ENCODE data around the gene LACC1.
A peak's percentile ranks its signal among the peaks of the same experiment; 100 is the strongest.

Gene LACC1

GRCh38 chr13:43908156-43909126 is 28.7 kb downstream of the LACC1 start:
- TF ChIP-seq YY1 (IDR thresholded peaks at IDR 0.05; ENCODE audit: low read depth), result no peak
- peak; percentile 36 for TF ChIP-seq RAD21 (IDR thresholded peaks at IDR 0.05; ENCODE audit: low read depth)
- TF ChIP-seq TEAD4 (IDR thresholded peaks at IDR 0.05), result no peak
- TF ChIP-seq TCF12 (IDR thresholded peaks at IDR 0.05; ENCODE audit: low read depth), result no peak
- no peak for TF ChIP-seq CEBPB (IDR thresholded peaks at IDR 0.05)

- no peak for TF ChIP-seq MAX (IDR thresholded peaks at IDR 0.05)
- no peak for TF ChIP-seq YY1 (IDR thresholded peaks at IDR 0.05; ENCODE audit: low read depth)
- no peak for TF ChIP-seq REST (IDR thresholded peaks at IDR 0.05; ENCODE audit: low read depth)
- no peak for TF ChIP-seq CEBPB (IDR thresholded peaks at IDR 0.05)
- no peak for TF ChIP-seq FOXM1 (IDR thresholded peaks at IDR 0.05; ENCODE audit: borderline replicate concordance, low read depth)
- no peak for TF ChIP-seq TEAD4 (IDR thresholded peaks at IDR 0.05)
- TF ChIP-seq NFIC (IDR thresholded peaks at IDR 0.05), result no peak
- TF ChIP-seq TCF12 (IDR thresholded peaks at IDR 0.05; ENCODE audit: low read depth), result no peak
- TF ChIP-seq CREB1 (IDR thresholded peaks at IDR 0.05; ENCODE audit: low read depth), result no peak
- no peak for TF ChIP-seq ZBTB7A (IDR thresholded peaks at IDR 0.05; ENCODE audit: low read depth)
- TF ChIP-seq EGR1 (IDR thresholded peaks at IDR 0.05), result no peak
- TF ChIP-seq RAD21 (IDR thresholded peaks at IDR 0.05; ENCODE audit: low read depth), result no peak
- no peak for TF ChIP-seq TAF1 (IDR thresholded peaks at IDR 0.05; ENCODE audit: low read depth)
- TF ChIP-seq EP300 (IDR thresholded peaks at IDR 0.05; ENCODE audit: borderline replicate concordance), result no peak
- TF ChIP-seq, protein P1, sequence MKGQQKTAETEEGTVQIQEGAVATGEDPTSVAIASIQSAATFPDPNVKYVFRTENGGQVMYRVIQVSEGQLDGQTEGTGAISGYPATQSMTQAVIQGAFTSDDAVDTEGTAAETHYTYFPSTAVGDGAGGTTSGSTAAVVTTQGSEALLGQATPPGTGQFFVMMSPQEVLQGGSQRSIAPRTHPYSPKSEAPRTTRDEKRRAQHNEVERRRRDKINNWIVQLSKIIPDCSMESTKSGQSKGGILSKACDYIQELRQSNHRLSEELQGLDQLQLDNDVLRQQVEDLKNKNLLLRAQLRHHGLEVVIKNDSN (IDR thresholded peaks at IDR 0.05), result no peak
Observed at GRCh38 chr13:43910856-43911255, 31.2 kb downstream of the LACC1 start.

- TF ChIP-seq NFIC (IDR thresholded peaks at IDR 0.05) (no peak), TCF12 (IDR thresholded peaks at IDR 0.05; ENCODE audit: low read depth) (no peak), TEAD4 (IDR thresholded peaks at IDR 0.05) (no peak), TAF1 (IDR thresholded peaks at IDR 0.05; ENCODE audit: low read depth) (no peak), EP300 (IDR thresholded peaks at IDR 0.05; ENCODE audit: borderline replicate concordance) (no peak), CEBPB (IDR thresholded peaks at IDR 0.05) (no peak), ZBTB7A (IDR thresholded peaks at IDR 0.05; ENCODE audit: low read depth) (no peak), FOXM1 (IDR thresholded peaks at IDR 0.05; ENCODE audit: borderline replicate concordance, low read depth) (no peak), YY1 (IDR thresholded peaks at IDR 0.05; ENCODE audit: low read depth) (no peak)
Observed at GRCh38 chr13:43911278-43911677, 31.6 kb downstream of the LACC1 start.

DNA sequence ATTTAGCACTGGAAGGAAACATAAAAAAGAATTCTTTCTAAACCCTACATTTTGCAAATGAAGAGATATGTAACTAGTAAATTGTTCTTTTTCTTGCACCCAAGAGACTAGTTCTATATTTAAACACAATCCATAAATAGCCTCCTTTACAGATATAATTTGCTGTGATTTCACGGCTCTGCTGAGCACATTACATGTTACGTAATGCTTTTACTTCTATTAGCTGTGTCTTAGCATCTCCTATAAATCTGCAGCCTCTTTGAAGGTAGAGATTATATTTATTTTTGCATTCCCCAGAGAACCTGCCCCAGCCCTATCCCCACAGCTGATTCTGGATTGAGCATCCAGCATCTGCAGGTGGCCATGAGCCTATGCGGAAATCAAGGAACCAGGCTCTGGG is 32.2 kb downstream of the LACC1 start:
- TF ChIP-seq NFIC (IDR thresholded peaks at IDR 0.05) (no peak), TEAD4 (IDR thresholded peaks at IDR 0.05) (no peak), RAD21 (IDR thresholded peaks at IDR 0.05; ENCODE audit: low read depth) (no peak), YY1 (IDR thresholded peaks at IDR 0.05; ENCODE audit: low read depth) (no peak), EP300 (IDR thresholded peaks at IDR 0.05; ENCODE audit: borderline replicate concordance) (no peak), MAX (IDR thresholded peaks at IDR 0.05) (no peak), CEBPB (IDR thresholded peaks at IDR 0.05) (no peak), FOXM1 (IDR thresholded peaks at IDR 0.05; ENCODE audit: borderline replicate concordance, low read depth) (no peak), TCF12 (IDR thresholded peaks at IDR 0.05; ENCODE audit: low read depth) (no peak), EGR1 (IDR thresholded peaks at IDR 0.05) (no peak), CREB1 (IDR thresholded peaks at IDR 0.05; ENCODE audit: low read depth) (no peak), ZBTB7A (IDR thresholded peaks at IDR 0.05; ENCODE audit: low read depth) (no peak), REST (IDR thresholded peaks at IDR 0.05; ENCODE audit: low read depth) (no peak), TAF1 (IDR thresholded peaks at IDR 0.05; ENCODE audit: low read depth) (no peak)
- TF ChIP-seq, protein P1 (IDR thresholded peaks at IDR 0.05), result no peak

DNA sequence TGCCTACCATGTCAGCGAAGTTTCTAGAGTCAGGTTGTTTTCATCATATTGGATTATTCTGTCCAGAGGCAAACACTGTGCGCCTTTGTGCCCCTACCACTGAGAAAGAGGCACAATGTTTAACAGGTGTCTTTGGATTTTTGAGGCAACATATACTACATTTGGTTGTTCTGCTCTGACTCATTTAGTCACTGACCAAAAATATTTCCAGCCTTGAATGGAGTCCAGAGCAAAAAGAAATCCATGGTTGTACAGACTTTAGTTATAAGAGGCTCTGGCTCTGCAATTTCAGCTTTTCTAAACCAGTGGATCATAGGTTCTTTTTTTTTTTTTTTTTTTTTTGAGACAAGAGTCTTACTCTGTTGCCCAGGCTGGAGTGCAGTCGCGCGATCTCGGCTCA is 35.7 kb downstream of the LACC1 start:
- TF ChIP-seq RAD21 (IDR thresholded peaks at IDR 0.05; ENCODE audit: low read depth), result no peak
- no peak for TF ChIP-seq NFIC (IDR thresholded peaks at IDR 0.05)
- no peak for TF ChIP-seq EP300 (IDR thresholded peaks at IDR 0.05; ENCODE audit: borderline replicate concordance)
- no peak for TF ChIP-seq CEBPB (IDR thresholded peaks at IDR 0.05)
- no peak for TF ChIP-seq TCF12 (IDR thresholded peaks at IDR 0.05; ENCODE audit: low read depth)
- TF ChIP-seq TAF1 (IDR thresholded peaks at IDR 0.05; ENCODE audit: low read depth), result no peak
- TF ChIP-seq REST (IDR thresholded peaks at IDR 0.05; ENCODE audit: low read depth), result no peak
- no peak for TF ChIP-seq MAX (IDR thresholded peaks at IDR 0.05)
- no peak for TF ChIP-seq TEAD4 (IDR thresholded peaks at IDR 0.05)
- TF ChIP-seq ZBTB7A (IDR thresholded peaks at IDR 0.05; ENCODE audit: low read depth), result no peak
- no peak for TF ChIP-seq EGR1 (IDR thresholded peaks at IDR 0.05)
- no peak for TF ChIP-seq CREB1 (IDR thresholded peaks at IDR 0.05; ENCODE audit: low read depth)
- no peak for TF ChIP-seq FOXM1 (IDR thresholded peaks at IDR 0.05; ENCODE audit: borderline replicate concordance, low read depth)
- TF ChIP-seq, protein P1 (IDR thresholded peaks at IDR 0.05), result no peak
- TF ChIP-seq YY1 (IDR thresholded peaks at IDR 0.05; ENCODE audit: low read depth), result no peak
